Measurements from ENCODE around the gene ODAD3.
"Not testable (repeated sequence)": the region's sequence is repeated elsewhere in the genome, so short reads cannot be mapped to it uniquely, and the experiment has no call there.

Gene ODAD3

DNA sequence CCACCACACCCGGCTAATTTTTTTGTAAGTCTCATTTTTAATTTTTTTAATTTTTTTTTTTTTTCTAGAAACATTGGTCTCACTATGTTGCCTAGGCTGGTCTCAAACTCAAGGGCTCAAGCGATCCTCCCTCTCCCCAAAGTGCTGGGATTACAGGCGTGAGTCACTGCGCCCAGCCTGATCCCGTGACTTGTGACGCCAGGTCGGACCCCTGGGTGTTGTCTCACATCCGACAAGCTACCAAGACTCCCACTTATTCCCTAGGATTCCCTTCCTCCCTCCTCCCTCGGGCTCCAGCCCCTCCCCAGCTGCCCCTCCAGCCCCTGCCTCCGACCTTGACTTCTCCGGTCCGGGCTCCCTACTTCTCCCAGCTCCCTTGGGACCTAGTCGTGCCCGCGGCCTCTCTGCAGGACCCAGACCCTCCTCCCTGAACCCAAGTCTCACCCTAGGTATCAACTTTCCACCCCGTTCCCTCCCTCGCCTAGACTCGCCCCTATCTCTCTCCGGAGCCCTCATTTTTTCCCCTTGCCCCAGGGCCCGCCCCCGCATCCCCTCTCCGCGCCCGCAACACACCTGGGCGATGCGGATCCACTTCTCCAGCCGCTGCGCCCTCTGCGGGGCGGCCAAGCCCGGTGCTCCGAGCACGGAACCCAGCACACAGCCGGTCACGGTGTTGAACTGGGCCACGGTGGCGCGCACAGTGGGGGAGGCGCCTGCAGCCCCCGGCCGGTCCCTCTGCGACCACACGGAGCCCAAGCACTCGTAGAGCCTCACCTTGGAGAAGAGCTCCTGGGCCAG lies 28.9 kb downstream of the ODAD3 start:
- no peak for DNase-seq (ENCODE audit: low read depth)

DNA sequence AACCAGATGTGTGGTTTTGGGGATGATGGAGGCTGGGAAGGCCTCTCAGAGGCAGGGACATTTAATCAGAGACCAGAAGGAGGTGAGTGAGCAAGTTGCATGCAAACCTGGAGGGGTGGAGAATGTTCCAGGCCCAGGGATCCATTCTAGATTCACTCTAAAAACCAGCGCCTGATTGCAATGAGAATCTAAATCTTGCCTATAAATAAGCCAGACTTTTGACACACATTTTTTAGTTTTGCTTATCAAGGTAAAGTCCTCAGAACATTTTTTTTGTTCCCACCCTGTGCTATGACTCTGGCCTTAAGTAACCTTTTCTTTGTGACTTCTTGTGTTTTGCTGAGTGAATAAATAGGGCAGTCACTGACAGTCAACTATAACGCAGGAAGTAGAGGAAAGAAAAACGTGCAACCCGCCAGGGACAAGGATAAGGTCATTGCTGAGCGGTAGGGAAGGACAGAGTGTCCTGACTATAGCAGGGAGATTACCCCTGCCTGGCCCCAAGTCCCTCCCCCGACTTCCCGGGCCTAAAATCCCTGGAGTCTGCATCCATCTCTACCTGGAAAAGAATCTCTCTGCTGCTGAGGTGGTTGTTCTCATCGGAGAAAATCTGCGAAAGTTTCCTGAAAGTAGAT lies 30.2 kb downstream of the ODAD3 start:
- DNase-seq (ENCODE audit: low read depth): no peak

DNA sequence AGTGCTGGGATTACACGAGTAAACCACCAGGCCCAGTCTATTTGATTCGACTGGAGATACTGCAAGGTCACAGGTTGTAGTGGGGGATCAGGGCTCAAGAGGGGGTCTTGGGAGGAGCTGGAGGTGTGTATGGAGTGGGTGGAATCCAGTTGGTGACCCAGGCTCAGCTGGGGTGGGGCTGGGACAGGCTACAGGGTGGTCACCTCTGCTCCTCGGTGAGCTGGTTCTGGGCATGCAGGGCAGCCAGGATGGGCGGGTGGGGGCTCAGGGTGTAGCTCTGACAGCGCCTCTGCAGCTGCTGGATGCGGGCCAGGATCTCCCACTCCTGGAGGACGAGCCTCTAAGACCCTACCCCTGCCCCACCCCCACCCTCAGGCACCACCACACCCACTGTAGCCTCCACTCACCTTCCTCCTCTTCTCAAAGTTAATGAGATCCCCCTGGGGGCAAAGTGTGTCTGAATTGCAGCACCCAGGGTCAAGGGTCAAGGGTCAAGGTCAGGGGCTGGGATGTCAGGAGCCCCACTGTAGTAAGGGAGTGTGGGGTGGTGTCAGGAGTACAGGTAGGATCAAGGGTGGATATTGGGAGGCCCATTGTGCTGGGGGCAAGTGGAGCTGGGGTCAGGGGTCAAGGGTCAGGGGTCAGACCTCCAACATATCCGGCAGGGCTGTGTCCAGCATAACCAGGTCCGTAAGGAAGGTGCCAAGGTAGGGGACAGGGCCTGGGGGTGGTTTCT lies 32.9 kb downstream of the ODAD3 start:
- DNase-seq (ENCODE audit: low read depth): no peak

DNA sequence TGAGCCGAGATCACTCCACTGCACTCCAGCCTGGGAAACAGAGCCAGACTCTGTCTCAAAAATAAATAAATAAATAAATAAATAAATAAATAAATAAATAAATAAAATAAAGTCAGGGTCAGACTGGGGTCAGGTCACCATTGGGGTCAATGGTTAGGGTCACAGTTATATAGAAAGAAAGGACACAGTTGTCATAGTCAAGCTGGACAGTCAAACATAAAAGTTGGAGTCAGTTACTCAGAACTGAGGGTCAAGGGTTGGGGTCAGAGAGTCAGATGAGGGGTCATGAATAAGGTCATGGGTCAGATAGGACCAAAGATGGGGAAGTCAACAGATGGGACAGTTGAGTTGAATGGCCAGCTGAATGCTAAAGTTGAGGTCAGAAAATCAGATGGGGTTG lies 34.1 kb downstream of the ODAD3 start:
- no peak for DNase-seq (ENCODE audit: low read depth)

DNA sequence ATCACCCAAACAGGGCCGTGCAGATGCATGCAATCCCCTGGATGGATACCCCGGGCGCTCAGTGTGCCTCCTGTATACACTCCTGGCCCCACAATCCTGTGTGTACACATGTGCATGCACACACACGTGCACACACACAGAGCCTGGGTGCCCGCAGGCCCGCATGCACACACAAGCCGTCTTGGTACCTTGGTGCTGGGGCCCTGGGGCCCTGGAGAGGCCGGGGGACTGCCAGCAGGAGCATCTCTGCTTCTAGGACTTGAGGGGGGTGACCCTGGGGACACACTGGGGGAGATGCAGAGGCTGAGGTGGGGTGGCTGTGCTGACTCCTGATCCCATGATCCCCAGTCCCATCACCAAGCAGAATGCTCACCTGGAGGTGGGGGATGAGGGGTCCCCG lies 35.3 kb downstream of the ODAD3 start:
- DNase-seq (ENCODE audit: low read depth): no peak

DNA sequence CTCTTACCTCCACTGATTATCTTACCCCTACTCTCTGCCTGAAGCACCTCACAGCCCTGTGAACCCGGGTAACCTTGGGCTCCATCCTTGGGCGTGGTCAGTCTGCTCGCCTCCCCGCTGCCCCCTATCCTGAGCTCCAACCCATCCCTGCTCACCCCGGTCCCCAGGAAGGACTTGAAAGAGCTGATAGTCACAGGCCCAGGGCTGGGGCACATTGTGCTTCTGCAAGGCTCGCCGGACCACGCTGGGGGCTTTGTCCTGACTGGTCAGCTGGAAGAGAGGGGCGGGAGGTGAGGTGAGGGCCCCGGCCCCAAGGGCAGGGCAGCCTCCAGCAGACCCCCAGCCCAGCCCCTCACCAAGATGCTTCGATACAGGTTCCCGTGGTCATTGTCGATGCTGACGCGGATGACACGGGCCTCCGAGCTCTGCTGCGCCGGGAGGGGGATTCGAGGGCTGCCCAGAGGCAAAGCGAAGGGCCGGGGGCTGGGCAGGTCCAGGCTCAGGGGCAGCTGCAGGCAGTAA lies 37.8 kb downstream of the ODAD3 start:
- DNase-seq (ENCODE audit: low read depth): no peak

DNA sequence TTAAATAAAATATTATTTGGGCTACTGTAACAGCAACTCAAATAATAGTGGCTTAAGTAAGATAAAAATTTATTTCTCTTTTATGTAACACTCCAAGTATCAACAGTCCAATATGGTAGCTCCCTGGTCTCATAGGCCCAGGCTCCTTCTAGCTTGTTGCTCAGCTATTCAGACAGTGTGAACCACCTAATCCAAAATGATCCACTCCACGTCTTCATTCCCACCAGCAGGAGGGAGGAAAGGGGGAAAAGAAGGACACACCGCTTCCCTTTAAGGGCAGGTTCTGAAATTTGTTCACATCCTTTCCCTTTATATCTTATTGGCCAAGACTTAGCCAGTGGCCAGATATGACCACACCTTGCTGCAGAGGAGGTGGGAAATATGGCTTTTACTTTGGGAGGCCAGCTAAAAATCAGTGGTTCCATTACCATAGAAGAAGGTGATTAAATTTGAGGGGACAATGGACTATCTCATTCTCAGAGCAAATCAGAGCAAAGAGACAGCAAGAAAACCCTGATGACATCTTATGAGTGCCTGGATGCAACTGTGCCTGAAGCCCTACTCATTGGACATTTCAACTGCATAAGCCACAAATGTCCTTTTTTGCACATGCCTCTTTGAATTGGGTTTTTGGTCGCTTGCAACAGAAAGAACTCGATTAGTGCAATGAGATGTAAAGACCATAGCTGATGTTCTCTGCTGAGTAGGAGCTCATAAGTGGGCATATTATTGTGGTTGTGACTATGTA lies 43.8 kb downstream of the ODAD3 start:
- no peak for DNase-seq (ENCODE audit: low read depth)

DNA sequence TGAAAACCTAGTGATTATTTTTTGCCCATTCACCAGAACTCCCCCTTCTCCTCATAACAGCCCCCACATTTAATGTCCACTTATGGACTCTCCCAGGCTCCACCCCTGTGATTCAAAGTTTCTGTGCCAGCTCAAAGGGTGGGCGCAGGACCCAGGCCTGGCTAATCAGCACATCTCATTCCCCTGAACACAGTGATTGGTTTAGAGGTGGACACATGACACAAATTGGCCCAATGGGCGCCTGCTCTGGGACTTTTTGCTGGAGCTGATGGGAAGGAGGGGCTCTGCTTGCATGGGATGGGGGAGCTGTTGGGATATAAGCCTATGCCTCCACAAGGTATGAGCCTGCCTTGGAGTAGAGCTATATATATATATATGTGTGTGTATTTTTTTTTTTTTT lies 44.6 kb downstream of the ODAD3 start:
- no peak for DNase-seq (ENCODE audit: low read depth)

DNA sequence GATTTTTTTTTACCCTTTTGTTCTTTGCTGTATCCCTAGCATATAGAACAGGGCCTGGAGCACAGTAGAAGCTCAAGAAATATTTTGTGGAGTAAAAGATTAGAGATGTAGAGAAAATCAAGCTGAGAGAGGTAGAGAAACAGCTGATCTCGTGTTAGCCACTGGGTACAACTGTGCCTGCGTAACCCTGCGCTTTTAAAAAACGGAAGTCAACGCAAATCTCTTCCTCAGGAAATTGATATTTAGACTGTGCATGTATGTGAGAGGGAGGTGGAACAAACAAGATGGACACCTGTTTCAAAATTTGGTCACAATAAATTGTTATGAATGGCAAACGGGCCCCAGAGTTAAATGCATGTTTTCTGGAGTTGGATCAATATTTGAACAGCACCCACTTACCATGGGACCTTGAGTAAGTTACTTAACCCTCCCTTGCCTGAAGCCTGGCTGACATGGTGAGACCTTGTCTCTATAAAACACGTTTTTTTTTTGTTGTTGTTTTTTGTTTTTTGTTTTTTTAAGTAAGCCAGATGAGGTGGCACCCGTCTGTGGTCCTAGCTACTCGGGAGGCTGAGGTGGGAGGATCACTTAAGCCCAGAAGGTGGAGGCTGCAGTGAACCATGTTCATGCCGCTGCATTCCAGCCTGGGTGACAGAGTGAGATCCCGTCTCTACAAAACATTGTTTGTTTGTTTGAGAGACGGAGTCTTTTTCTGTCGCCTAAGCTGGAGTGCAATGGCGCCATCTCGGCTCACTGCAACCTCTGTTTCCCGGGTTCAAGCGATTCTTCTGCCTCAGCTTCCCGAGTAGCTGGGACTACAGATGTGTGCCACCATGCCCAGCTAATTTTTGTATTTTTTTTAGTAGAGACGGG lies 47.5 kb downstream of the ODAD3 start:
- DNase-seq (ENCODE audit: low read depth): no peak

DNA sequence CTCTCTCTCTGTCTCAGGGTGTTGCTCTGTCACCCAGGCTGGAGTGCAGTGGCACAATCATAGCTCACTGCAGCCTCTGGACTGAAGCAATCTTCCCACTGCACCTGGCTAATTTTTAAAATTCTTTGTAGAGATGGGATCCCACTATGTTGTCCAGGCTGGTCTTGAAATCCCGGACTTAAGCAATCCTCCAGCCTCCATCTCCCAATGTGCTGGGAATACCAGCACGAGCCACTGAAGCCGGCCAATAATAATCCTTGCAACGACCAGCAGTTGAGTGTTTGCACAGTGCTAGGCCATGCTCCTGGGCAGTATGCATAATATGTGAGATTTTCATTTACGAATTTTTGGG lies 50.2 kb downstream of the ODAD3 start:
- DNase-seq (ENCODE audit: low read depth): no peak

DNA sequence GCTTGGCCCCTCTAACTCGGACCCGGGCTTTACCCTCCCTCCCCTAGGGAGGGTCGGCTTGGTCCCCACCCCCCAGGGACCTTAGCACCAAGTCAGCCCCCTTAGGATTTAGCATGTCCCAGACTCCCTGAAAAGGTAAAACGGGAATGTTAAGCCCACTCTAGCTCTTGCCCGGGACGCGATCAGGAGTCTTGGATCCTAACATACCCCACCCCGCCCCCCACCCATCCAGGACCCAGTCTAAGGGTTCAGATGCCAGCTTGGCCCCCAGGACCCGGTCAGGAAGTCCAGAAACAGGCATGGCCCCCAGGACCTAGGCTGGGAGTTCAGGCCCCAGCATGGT lies 51.2 kb downstream of the ODAD3 start:
- DNase-seq (ENCODE audit: low read depth): no peak

DNA sequence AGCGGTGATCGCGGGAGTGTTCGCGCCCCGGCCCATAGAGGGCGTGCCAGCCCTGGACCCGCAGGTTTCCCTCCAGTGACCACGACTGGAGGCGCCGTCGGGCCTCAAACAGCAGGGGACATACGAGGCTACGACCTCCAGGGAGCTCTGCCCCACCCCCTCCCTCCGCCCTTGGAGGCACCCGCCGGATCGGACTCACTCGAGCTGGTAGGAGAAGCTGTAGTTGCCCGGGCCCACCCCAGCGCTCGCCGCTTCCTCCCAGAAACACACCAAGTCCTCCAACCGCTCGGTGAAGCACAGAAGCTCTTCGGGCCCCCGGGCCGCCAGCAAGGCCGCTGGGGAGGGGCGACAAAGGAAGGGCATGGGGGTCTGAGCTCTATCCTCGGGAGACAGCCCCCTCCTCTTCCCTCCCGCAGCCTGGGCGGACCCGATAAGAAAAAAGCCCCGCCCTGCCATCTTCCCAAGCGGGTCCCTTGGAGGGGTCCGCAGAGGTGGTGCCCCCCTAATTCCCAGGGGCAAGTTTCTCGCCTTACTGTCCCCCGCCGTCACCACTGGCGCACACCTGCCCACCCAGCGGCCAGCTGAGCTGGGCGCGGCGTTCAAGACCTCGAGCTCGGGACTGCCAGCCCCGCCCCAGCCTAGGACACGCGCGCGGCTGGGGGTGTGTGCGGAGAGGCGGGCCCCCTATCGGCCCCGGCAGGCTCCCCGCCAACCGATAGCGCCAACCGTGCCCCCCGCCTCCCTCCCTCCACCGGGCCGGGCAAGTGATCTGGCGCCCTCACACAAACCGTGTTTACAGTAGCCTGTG lies 51.8 kb downstream of the ODAD3 start:
- DNase-seq (ENCODE audit: low read depth): no peak

DNA sequence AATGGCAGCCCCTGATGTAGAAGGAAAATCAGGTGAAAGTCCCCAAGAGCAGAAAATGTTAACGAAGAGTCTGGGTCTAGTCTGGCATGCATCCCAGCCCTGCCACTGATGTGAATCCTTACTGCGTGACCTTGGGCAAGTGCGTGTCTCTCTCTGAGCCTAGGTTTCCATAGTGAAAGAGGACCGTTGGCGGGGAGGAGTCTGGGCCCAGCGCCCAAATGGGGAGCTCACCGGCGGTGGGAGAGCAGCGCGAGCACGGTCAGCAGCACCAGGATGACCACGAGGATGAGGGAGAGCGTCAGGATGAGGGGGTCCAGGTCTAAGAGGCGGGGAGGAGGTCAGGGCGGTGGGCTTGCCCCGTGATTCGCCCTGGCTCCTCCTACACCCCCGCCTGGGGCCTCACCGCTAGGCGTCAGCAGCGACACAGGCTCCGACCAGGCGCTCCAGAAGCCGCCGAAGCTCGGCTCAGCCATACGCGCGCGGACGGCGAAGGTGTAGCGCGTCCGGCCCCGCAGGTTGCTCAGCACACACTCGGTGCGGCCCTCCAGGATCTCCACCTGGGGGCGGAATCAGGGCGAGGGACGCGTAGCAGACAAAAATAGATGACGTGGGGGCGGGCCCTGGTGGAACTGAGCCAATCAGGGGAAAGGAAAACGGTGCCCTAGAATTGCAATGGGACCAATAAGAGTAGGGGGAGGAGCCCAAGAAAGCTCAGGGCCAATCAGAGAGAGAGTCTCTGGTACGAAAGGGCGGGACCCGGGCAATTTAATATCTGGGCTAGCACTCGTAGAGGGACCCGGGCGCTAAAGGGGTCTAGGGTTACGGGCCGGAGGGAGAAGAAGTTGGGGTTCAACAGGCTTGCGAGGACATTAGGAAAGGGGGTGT lies 54.0 kb downstream of the ODAD3 start:
- DNase-seq (ENCODE audit: low read depth): peak; percentile 94

DNA sequence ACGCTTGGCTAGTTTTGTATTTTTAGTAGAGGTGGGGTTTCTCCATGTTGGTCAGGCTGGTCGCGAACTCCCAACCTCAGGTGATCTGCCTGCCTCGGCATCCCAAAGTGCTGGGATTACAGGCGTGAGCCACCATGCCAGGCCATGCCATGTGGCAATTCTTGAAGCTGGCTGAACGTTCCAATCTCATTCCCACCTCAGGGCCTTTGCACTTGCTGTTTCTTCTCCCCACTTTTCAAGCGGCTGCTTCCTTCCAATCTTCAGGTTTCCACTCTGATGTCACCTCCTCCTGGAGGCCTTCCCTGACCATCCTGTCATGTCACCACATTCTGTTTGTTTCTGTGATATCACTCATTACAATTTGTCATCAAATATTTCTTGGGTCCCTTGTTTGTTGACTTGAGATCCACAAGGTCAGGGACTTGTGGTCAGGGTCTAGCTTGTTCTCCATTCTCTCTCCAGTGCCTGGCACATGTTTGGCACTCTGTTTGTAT lies 55.0 kb downstream of the ODAD3 start:
- no peak for DNase-seq (ENCODE audit: low read depth)

DNA sequence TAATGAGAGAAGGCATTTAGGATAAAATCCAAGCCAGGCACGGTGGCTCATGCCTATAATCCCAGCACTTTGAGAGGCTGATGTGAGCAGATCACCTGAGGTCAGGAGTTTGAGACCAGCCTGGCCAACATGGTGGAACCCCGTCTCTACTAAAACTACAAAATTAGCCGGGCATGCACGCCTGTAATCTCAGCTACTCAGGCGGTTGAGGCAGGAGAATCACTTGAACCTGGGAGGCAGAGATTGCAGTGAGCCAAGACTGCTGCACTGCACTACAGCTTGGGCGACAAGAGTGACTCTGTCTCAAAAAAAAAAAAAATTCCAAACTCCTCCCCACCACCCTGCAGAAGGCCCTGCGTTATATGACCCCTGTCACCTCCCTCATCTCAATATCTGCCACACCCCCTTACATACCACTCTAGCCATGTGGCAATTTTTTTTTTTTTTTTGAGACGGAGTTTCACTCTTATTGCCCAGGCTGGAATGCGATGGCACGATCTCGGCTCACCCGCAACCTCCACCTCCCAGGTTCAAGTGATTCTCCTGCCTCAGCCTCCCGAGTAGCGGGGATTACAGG lies 55.6 kb downstream of the ODAD3 start:
- not testable (repeated sequence) for DNase-seq (ENCODE audit: low read depth)

DNA sequence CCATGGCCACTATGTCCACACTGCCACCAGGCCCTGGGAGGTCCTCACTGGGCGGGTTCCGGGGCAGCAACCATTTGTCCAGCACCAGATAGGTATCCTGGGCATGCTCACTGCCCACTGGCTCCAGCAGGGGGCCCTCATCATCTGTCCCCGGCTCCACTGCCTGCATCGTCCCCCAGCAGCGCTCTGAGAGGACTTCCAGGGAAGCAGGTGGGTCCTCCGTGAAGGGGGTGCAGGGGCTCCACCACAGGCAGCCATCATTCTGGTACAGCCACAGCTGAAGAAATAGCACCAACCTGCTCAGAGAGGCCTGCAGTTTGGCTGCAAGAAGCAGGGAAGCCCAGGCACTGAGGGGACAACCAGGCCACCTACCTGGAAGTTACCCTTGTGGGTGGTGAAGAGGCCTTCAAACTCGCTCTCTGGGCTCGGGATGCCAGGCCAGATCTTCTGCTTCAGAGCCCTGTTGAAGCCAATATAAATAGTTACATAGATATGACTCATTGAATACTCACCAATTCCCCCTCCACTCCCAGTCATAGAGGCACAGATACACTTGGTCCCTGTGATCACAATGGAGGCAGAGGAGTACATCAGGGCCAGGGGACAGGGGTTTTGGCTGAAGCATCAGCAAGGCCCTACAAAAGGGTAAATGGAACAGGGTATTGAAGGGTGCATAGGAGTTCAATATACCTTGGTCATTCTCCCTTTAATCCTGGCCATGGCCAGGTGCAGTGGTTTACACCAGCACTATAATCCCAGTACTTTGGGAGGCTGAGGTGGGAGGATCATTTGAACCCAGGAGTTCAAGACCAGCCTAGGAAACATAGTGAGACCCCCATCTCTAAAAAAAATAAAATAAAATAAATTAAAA lies 56.4 kb downstream of the ODAD3 start:
- DNase-seq (ENCODE audit: low read depth): peak; percentile 44

DNA sequence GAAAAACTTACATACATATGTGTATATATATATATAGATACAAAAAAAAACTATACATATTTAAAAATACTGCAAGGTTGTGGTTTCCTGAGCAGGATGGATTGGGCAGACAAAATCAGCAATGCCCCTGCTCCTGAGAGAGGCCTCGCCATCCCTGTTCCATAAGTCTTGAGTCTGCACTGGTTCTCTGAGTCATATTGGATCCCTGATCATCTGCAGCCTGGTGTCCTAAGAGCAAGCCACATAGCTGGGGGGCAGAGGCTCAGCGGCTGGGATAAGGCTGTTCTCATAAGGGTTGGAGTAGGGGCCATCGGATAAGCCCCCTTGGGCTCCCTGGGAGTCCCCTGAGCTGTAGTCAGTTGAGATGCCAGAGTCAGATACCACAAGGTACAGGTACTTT lies 57.2 kb downstream of the ODAD3 start:
- DNase-seq (ENCODE audit: low read depth): peak; percentile 30

DNA sequence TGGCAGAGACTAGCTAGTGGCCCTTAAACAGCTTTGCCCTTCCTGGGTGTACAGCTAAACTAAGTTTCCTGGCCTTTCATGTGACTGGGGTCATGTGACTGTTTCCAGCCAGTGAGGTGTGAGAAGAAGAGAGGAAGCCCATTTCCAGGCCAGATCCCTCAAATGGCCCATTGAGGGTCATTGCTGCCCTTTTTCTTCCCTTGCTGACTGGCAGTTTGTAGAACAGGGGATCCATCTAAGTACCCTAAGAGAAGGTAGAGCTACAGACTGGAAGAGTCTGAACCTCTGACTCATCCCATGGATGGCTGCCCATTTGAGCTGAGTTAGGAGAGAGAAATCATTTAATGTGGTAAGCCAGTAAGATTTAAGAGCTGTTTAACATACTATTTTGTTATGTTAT lies 57.7 kb downstream of the ODAD3 start:
- peak; percentile 89 for DNase-seq (ENCODE audit: low read depth)

Measured in amniotic epithelial cell (primary cell).